Kidney (tissue), 14 donors: Measurements from ENCODE around the gene SPATA12. TPM values are rescaled to one million over a fixed set of nuclear protein-coding genes. Genes with fewer than 3 reads are reported as not detected.

Source experiments
- DNase-seq, 5 donors: peaks; one replicate each; pipeline ENCODE4 v3.0.0-alpha.2; 2013 to 2020
- FAIRE-seq: peaks from 2 replicates; lab custom pipeline; 2012; peaks lifted over from hg19 to GRCh38; lab: Jason Lieb, UNC
- H3K27ac ChIP-seq, 2 donors: one replicate each; pipeline ENCODE4 v1.7.0; 2013; ENCODE audit warnings: low read depth in 2 of 2, low read length in 2 of 2, inconsistent platforms in 1 of 2
- H3K27me3 ChIP-seq: one replicate; pipeline ENCODE4 v1.7.1; 2013; ENCODE audit warnings: low read length, inconsistent platforms; ENCODE audit not compliant: control insufficient read depth, insufficient read depth
- H3K36me3 ChIP-seq, 3 donors: one replicate each; pipeline versions ENCODE4 v1.7.0 to v1.7.1; 2013; ENCODE audit warnings: low read length in 3 of 3, control low read depth in 1 of 3, inconsistent platforms in 1 of 3; ENCODE audit not compliant: insufficient read depth in 3 of 3, control insufficient read depth in 2 of 3
- H3K4me1 ChIP-seq, 3 donors: one replicate each; pipeline versions ENCODE4 v1.7.0 to v1.7.1; 2013; ENCODE audit warnings: low read length in 3 of 3, inconsistent platforms in 1 of 3, low read depth in 1 of 3; ENCODE audit not compliant: control insufficient read depth in 2 of 3, insufficient read depth in 2 of 3
- H3K4me3 ChIP-seq, 3 donors: one replicate each; pipeline versions ENCODE4 v1.7.0 to v1.8.1; 2013; ENCODE audit warnings: low read length in 3 of 3, control low read depth in 1 of 3, inconsistent platforms in 1 of 3
- H3K9ac ChIP-seq, 3 donors: one replicate each; pipeline versions ENCODE4 v1.7.0 to v1.7.1; 2013; ENCODE audit warnings: low read length in 3 of 3, control low read depth in 1 of 3, inconsistent platforms in 1 of 3
- H3K9me3 ChIP-seq, 3 donors: one replicate each; pipeline versions ENCODE4 v1.7.0 to v1.7.1; 2013; ENCODE audit warnings: low read length in 3 of 3, control low read depth in 1 of 3, inconsistent platforms in 1 of 3; ENCODE audit not compliant: control insufficient read depth in 2 of 3, insufficient read depth in 1 of 3
- intact Hi-C: fragments of 100-400 bp; cut with DNase I; formaldehyde crosslinking; loops from one replicate; pipeline ENCODE4 v1.11.1; 2022
- polyA plus RNA-seq: library from polyadenylated mRNA; stranded (reverse); fragments of 350-450 nt; fragmentation: Illumina TruSeq; extraction: RNeasy Lipid Tissue Mini Kit (QIAGEN cat#74804); gene quantifications from one replicate; pipeline ENCODE4 v1.2.3, GENCODE V29; 2014; ENCODE audit warnings: low read depth, low replicate concordance; ENCODE audit not compliant: insufficient read depth
- total RNA-seq: library from RNA; stranded (reverse); fragmentation: NEBNext Ultra II Directional; extraction: Animal tissue kit (Norgen Biotek cat#: 25700); gene quantifications from one replicate; pipeline ENCODE4 v1.2.1, GENCODE V29; 2021
- TF ChIP-seq, protein P1 (sequence below): IDR thresholded peaks from 3 replicates; pipeline ENCODE4 v1.5.1; 2012; ENCODE audit warnings: mild to moderate bottlenecking, moderate library complexity, borderline replicate concordance; ENCODE audit not compliant: insufficient read depth; ENCODE audit errors: extremely low read depth
- donor health status: control.
- donor health status: control.
- donor health status: control.
- donor health status: control.
- donor health status: control.
- donor health status: DM: yes; HTN: yes; CAD: no.
- donor health status: Normal renal cell carcinoma (clear cell type).

The SPATA12 gene
- total and polyA plus RNA-seq, 2 donors from 2014 or later = not detected

DNA sequence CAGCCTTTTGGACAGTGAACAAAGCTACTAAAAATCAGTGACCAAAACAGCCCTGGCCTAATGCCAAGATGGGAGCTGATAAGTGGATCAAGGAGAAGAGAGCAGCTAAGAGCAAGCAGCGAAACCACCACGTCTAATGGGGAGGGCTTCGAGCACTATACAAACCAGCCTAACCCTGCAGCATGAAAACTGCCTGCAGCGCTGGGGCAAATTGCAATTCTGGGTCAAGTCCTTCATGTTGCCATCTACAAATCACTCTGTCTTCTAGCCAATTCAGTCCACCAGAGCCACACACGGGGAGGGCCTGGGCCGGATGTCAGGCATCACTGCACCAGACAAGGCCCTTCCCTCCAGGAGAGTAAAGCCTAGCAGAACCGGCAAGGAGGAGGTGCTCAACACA, 30.5 kb upstream of the SPATA12 start:
- DNase-seq (peak; percentile 85 to 89 (median 88)), FAIRE-seq (no peak)
- H3K36me3 ChIP-seq = no peaks in the 10 kb centered on the region
- H3K27ac ChIP-seq = peak overlapping the region; percentile 8 to 82
- H3K27me3 ChIP-seq = no peaks in the 10 kb centered on the region
- intact Hi-C loops = no loop called here
- TF ChIP-seq, protein P1, sequence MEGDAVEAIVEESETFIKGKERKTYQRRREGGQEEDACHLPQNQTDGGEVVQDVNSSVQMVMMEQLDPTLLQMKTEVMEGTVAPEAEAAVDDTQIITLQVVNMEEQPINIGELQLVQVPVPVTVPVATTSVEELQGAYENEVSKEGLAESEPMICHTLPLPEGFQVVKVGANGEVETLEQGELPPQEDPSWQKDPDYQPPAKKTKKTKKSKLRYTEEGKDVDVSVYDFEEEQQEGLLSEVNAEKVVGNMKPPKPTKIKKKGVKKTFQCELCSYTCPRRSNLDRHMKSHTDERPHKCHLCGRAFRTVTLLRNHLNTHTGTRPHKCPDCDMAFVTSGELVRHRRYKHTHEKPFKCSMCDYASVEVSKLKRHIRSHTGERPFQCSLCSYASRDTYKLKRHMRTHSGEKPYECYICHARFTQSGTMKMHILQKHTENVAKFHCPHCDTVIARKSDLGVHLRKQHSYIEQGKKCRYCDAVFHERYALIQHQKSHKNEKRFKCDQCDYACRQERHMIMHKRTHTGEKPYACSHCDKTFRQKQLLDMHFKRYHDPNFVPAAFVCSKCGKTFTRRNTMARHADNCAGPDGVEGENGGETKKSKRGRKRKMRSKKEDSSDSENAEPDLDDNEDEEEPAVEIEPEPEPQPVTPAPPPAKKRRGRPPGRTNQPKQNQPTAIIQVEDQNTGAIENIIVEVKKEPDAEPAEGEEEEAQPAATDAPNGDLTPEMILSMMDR = no peak
- H3K4me3 ChIP-seq = no peak overlapping the region
- peaks cover 0 to 17% (median 0%) of the 10 kb centered on the region in 3 donors for H3K4me1 ChIP-seq
- no peak overlapping the region for H3K9ac ChIP-seq
- H3K9me3 ChIP-seq = no peaks in the 10 kb centered on the region

DNA sequence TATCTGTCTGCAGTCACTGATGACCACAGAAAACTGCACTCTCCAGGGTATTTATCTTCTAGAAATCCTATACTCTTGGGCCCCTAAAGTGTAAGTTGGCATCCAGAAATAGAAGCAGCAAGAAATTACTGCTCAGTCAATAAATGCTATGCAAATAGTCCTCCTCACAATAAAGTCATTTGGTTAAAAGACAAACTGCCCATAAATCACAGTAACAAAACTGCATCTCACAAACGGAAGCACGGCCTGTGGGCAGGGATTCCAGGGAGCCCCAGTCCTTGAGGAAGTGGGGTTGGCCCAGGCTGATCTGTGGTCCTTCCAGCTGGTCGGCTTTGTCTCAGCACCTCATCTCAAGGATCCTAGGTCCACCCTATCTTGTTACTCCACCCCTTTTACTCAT, 29.7 kb upstream of the SPATA12 start:
- Histone ChIP-seq H3K36me3 (no peaks in the 10 kb centered on the region), H3K27ac (peak overlapping the region in 1 of 2 donors; percentile 14)
- peak in 3 of 5 donors; percentile 26 to 42 (median 34) for DNase-seq

DNA sequence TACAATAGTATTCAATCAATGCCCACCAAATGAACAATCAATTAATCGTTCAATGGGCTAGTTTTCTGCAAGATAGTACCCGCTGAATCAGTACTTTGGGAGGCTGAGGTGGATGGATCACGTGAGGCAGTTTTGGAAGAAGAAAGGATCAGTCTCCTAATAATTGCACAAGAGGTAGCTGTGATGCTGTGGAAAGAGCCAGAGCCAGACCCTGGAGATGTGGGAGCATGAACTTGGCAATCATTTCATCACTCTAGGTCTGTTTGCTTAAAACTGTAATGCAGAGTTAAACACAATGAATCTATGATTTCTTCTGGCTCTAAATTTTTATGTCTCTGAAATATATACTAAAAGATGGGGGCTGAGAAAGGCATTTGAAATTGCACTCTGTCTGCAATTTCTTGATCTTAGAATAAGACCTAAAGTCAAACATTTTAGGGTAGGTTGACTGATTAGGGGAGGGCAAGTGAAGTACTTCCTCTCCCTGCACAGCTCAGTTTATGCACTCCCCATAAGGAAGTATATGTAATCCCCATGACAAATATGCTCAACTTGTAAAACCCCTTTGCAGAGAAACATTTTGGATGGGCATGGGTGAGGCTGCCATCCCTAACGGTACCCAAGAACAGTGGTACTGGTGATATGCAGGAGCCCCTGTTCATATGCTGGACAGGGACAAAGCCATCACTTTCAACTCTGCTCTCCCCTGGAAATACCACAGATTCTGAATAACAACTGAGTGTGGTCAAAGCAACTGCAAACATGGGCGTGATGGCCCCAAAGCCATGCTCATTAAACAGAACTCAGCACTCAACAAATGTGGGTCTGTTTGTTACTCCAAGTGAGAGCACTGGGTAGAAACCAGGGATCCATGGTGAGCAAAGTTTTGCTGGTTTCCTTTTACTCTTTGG, 28.6 kb upstream of the SPATA12 start:
- Histone ChIP-seq H3K4me3 (no peak overlapping the region), H3K4me1 (peaks cover 0 to 17% (median 0%) of the 10 kb centered on the region in 3 donors), H3K27ac (no peak overlapping the region), H3K9me3 (no peaks in the 10 kb centered on the region), H3K27me3 (no peaks in the 10 kb centered on the region), H3K9ac (no peak overlapping the region), H3K36me3 (no peaks in the 10 kb centered on the region)
- FAIRE-seq = no peak
- DNase-seq = no peak
- TF ChIP-seq, protein P1 = no peak
- intact Hi-C loops = no loop called here

More for the DNA sequence above, 29.7 kb upstream of the SPATA12 start:
- no peaks in the 10 kb centered on the region for H3K27me3 ChIP-seq
- no peaks in the 10 kb centered on the region for H3K9me3 ChIP-seq
- intact Hi-C loops = no loop called here
- no peak for FAIRE-seq
- no peak overlapping the region for H3K9ac ChIP-seq
- H3K4me1 ChIP-seq = peaks cover 0 to 17% (median 0%) of the 10 kb centered on the region in 3 donors
- H3K4me3 ChIP-seq = no peak overlapping the region
- TF ChIP-seq, protein P1 = no peak
